ENCODE data around the gene COL20A1.

GRCh38 chr20:63337786-63338420 lies 44.9 kb downstream of the COL20A1 start:
- TF ChIP-seq CTCF (IDR thresholded peaks at IDR 0.05) (no peak), POLR2AphosphoS5 (IDR thresholded peaks at IDR 0.05) (no peak), POLR2A (IDR thresholded peaks at IDR 0.05) (no peak)

All from prostate gland (tissue), 2 donors.